Diencephalon (tissue), 1 donor: ENCODE data around the gene APCDD1L. TPM values are rescaled to one million over a fixed set of nuclear protein-coding genes. Genes with fewer than 3 reads are reported as not detected.

Experiments used
- total RNA-seq: library from RNA; depleted of rRNA; stranded (reverse); fragments of >200 nt; gene quantifications from one replicate; pipeline ENCODE4 v1.2.3, GENCODE V29; 2014

APCDD1L gene
- not detected for total RNA-seq

GRCh38 chr20:58515233-58516212 lies at the start of gene APCDD1L:
Gene APCDD1L (minus strand): TSS chr20:58515399. CDS start chr20:58514707, 692 bp downstream.

Other genes starting within 250 kb of the APCDD1L start
- 39.2 TPM for gene RAB22A, start 205.7 kb downstream of the APCDD1L start, total RNA-seq
- gene VAPB, start 126.2 kb downstream of the APCDD1L start, total RNA-seq, result 38.3 TPM
- gene STX16, start 135.9 kb upstream of the APCDD1L start, total RNA-seq, result 39.7 TPM
- gene NPEPL1, start 177.4 kb upstream of the APCDD1L start, total RNA-seq, result 11.3 TPM